Measurements from ENCODE around the gene STK26. TPM values are rescaled to one million over a fixed set of nuclear protein-coding genes. Genes with fewer than 3 reads are reported as not detected.

STK26 gene
- total RNA-seq: 1 to 10 TPM; 4.9 to 7.5 (median 5.6) TPM

DNA sequence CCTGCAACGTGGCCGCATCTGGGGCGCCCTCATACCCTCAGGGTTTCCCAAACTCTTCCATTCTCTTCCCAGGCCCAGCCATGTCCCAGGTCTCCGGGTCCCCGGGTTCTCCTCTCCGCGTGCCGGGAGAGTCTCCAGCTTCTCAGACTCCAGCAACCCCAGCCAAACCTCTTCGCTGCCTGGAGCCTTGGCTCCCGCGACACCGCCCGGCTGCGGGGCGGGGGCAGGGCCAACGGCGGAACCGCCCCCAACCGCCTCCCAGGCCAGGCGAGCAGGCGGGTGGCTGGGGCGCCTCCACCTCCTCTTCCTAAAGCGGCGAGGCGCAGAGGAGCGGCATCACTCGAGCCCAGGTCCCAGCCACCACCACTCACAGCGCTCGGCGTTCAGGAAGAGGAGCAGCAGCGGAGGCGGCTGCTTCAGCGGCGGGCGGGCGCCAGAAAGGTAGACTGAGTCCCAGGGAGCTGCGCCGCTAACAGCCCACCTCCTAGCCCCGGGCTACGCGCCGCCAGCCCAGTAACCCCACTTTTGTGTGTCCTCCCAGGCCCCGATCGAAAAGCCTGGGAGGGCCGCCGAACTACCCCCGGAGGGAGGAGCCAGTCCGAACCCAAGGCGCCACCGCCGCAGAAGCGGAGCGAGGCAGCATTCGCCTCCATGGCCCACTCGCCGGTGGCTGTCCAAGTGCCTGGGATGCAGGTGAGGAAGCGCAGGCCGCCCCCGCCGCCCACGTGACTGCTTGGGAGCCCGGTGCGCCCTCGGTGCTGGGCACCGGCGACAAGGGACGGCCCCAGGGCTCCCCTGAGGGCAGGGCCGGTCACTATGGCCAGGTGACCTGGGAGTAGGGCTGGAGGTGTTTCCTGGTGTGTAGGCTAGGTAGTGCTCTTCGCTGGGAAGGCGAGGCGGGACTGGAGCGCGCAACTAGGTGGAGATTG, at the start of gene STK26:
STK26 (plus strand) TSS at position 336 of the 929 bp plus-strand sequence; CDS start at position 652, 316 bp downstream.
- DNase-seq: peak; percentile 55
- Histone ChIP-seq H3K36me3 (no peaks in the 10 kb centered on the region), H3K27me3 (no peaks in the 10 kb centered on the region), H3K9me3 (no peaks in the 10 kb centered on the region), H3K27ac (peak within 1 kb of the TSS in 1 of 3 donors; percentile 21), H3K4me3 (replicated peaks in 1 of 3) (peak within 1 kb of the TSS in 2 of 3 donors; percentile 39 to 49), H3K4me1 (no peaks in the 10 kb centered on the region)
- intact Hi-C loops (cut with DNase I): no loop called here
- TF ChIP-seq POLR2A (IDR thresholded peaks at IDR 0.05): peak in 1 of 2 donors; percentile 76
- TF ChIP-seq, protein P1, sequence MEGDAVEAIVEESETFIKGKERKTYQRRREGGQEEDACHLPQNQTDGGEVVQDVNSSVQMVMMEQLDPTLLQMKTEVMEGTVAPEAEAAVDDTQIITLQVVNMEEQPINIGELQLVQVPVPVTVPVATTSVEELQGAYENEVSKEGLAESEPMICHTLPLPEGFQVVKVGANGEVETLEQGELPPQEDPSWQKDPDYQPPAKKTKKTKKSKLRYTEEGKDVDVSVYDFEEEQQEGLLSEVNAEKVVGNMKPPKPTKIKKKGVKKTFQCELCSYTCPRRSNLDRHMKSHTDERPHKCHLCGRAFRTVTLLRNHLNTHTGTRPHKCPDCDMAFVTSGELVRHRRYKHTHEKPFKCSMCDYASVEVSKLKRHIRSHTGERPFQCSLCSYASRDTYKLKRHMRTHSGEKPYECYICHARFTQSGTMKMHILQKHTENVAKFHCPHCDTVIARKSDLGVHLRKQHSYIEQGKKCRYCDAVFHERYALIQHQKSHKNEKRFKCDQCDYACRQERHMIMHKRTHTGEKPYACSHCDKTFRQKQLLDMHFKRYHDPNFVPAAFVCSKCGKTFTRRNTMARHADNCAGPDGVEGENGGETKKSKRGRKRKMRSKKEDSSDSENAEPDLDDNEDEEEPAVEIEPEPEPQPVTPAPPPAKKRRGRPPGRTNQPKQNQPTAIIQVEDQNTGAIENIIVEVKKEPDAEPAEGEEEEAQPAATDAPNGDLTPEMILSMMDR (IDR thresholded peaks at IDR 0.05): no peak
- WGBS, 2 donors: 0 to 3% methylated on average over 2 to 8 of the region's 73 CpGs

DNA sequence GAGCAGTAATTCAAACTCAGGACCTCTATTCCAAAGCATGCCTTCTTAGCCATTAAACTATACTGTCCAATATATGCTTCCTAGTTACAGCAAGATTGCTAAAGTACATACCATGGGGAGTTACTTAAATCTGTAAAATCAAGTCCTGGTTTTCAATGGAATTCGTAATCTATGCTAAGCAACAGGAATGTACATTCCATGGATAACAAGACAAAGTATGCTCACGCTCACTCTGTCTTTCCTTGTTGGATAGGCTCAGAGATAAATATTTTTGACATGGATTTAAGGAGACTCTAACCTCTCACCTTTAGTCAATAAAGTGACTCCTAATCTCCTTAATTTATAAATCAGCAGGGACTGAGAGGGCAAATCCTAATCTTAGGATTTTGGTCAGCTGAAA, 47.3 kb upstream of the STK26 start:
- WGBS, 2 donors: 76% methylated on average over 2 of the region's 2 CpGs
- Histone ChIP-seq H3K27ac (no peak overlapping the region), H3K36me3 (no peaks in the 10 kb centered on the region), H3K9me3 (no peaks in the 10 kb centered on the region), H3K4me3 (replicated peaks in 1 of 3) (no peak overlapping the region), H3K4me1 (no peaks in the 10 kb centered on the region), H3K27me3 (no peaks in the 10 kb centered on the region)
- intact Hi-C loops (cut with DNase I): no loop called here
- no peak for DNase-seq
- TF ChIP-seq, protein P1 (IDR thresholded peaks at IDR 0.05): no peak
- TF ChIP-seq POLR2A (IDR thresholded peaks at IDR 0.05): no peak

DNA sequence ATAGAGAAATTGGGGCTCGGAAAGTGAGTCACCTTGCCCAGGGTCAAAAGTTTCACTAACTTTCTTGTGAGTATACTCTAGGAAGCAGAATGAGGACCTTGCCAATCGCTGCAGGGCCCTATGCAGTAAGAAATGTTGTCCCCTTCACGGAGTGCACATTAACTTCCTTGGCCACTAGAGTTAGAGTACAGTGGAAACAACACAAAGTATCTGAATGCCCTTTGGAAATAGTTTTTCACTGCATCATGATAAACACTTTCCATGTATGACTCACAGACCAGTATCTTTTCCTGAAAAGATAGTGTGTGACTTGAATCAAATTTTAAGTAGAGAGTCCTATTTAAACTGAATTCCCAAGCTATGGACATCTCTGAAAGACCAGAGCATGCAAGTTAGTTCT, 45.5 kb upstream of the STK26 start:
- DNase-seq: no peak

DNA sequence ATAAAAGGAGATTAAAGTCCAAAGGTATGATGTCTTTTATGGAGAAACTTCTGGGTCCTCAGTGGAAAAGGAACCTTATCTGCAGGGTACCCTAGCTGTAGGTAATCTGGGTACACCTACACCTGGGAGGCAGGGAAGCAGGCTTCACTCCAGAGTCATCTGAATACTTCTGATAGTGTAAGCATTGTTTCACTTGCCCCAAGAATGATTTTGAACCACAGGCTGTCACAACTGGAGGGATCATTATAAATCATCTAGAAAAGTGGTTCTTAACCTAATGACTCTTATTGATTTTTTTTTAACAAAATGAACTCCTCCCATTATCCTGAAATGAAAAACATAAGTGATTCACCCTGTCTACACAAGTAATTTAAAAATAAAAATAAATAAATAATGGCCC, 44.0 kb upstream of the STK26 start:
- Histone ChIP-seq H3K9me3 (no peaks in the 10 kb centered on the region), H3K27me3 (no peaks in the 10 kb centered on the region), H3K4me3 (replicated peaks in 1 of 3) (no peak overlapping the region), H3K36me3 (no peaks in the 10 kb centered on the region), H3K4me1 (no peaks in the 10 kb centered on the region), H3K27ac (no peak overlapping the region)
- intact Hi-C loops (cut with DNase I): no loop called here
- no peak for DNase-seq
- TF ChIP-seq POLR2A (IDR thresholded peaks at IDR 0.05): no peak
- TF ChIP-seq, protein P1 (IDR thresholded peaks at IDR 0.05): no peak

More for the DNA sequence above, 45.5 kb upstream of the STK26 start:
- H3K27ac ChIP-seq: no peak overlapping the region
- no peaks in the 10 kb centered on the region for H3K4me1 ChIP-seq
- no peak overlapping the region for H3K4me3 ChIP-seq (replicated peaks in 1 of 3)
- no peaks in the 10 kb centered on the region for H3K36me3 ChIP-seq
- H3K9me3 ChIP-seq: no peaks in the 10 kb centered on the region
- no peaks in the 10 kb centered on the region for H3K27me3 ChIP-seq
- no peak for TF ChIP-seq POLR2A (IDR thresholded peaks at IDR 0.05)
- TF ChIP-seq, protein P1 (IDR thresholded peaks at IDR 0.05): no peak
- intact Hi-C loops (cut with DNase I): no loop called here
- WGBS, 2 donors: 73 to 77% methylated on average over 3 of the region's 3 CpGs

DNA sequence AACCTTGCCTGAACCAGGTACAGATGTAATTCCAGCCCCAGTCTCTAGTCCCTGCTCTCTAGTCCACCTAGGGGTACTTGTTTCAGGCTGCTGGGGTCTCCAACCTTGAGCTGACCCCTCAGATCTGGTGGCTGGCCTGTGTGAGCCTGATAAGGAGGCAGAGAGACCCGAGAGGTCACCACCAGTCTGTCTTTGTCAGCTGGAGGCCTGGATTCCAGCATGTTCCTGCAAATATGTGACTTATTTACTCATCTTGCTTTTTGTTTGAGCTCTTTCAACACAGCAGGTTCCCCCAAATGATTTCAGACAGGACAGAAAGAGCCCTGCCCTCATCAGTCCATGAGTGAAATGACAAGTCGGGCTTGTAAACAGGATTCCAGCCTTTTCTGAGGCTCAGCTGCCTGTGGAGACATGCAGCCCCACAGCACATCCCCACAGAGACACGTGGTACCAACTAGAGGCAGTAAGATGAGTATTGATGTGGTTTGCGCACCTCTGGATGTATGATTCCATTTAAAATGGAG, 37.5 kb upstream of the STK26 start:
- WGBS, 2 donors: 68 to 69% methylated on average over 2 of the region's 4 CpGs
- H3K27me3 ChIP-seq: peaks cover 8% of the 10 kb centered on the region
- DNase-seq: no peak
- TF ChIP-seq POLR2A (IDR thresholded peaks at IDR 0.05): no peak
- TF ChIP-seq, protein P1 (IDR thresholded peaks at IDR 0.05): no peak
- H3K4me1 ChIP-seq: no peaks in the 10 kb centered on the region
- H3K4me3 ChIP-seq (replicated peaks in 1 of 3): no peak overlapping the region
- H3K9me3 ChIP-seq: no peaks in the 10 kb centered on the region
- H3K27ac ChIP-seq: no peak overlapping the region
- no peaks in the 10 kb centered on the region for H3K36me3 ChIP-seq
- intact Hi-C loops (cut with DNase I): no loop called here
